GM12878 (cell line): Measurements from ENCODE around the gene SNCB. TPM values are rescaled to one million over a fixed set of nuclear protein-coding genes. Genes with fewer than 3 reads are reported as not detected.

ENCODE experiments used
- ATAC-seq: fragments of 200-7000 bp; cut with Tn5 transposase; 3 replicates; pipeline ENCODE4 v1.9.1; 2020; ENCODE audit warnings: mild to moderate bottlenecking, moderate library complexity
- BruUV-seq: library from RNA; stranded (reverse); fragments of 400-500 nt; replicated peaks from 2 replicates; lab custom pipeline; 2021; lab: Mats Ljungman, UMichigan
- CTCF ChIA-PET: fragments of 300-600 bp; sonication (Branson Sonifier 250); formaldehyde crosslinking; extraction: SDS; loops from one replicate; lab custom pipeline; 2021; ENCODE audit warnings: inconsistent platforms; lab: Yijun Ruan, JAX
- POLR2A ChIA-PET: fragments of 350-600 bp; formaldehyde crosslinking; extraction: SDS; loops from one replicate; lab custom pipeline; 2021; ENCODE audit warnings: inconsistent platforms; lab: Charles Lee
- RAD21 ChIA-PET: fragments of 300-600 bp; sonication (Branson Sonifier 250); formaldehyde crosslinking; loops from one replicate; lab custom pipeline; 2023; ENCODE audit warnings: antibody characterized with exemption; ENCODE audit not compliant: unreplicated experiment; lab: Charles Lee
- SMC1A ChIA-PET: fragments of 300-600 bp; sonication (Branson Sonifier 250); formaldehyde crosslinking; loops from one replicate; lab custom pipeline; 2023; ENCODE audit not compliant: unreplicated experiment, uncharacterized antibody; lab: Charles Lee
- DNase-seq: peaks from one replicate; pipeline ENCODE4 v3.0.0-alpha.2; 2011; ENCODE audit warnings: low read depth, low spot score
- FAIRE-seq: peaks from 3 replicates; lab custom pipeline; 2011; peaks lifted over from hg19 to GRCh38; lab: Jason Lieb, UNC
- H2AFZ ChIP-seq: 2 replicates; pipeline ENCODE4 v1.6.0; 2011; ENCODE audit warnings: low read depth, low read length, control low read depth; ENCODE audit not compliant: control insufficient read depth
- H3K27ac ChIP-seq: 2 replicates; pipeline ENCODE4 v1.5.1; 2011; ENCODE audit warnings: control low read depth; ENCODE audit not compliant: control insufficient read depth, insufficient read depth
- H3K27me3 ChIP-seq, 2 experiments: replicated peaks in 1 of 2; 2 replicates each; pipeline versions ENCODE4 v1.6.0 to v1.6.1; 2011; ENCODE audit warnings: low read length in 1 of 2; ENCODE audit not compliant: control insufficient read depth in 2 of 2, insufficient read depth in 2 of 2
- H3K36me3 ChIP-seq, 2 experiments: 2 replicates each; pipeline ENCODE4 v1.5.1; 2011; ENCODE audit warnings: low read length in 1 of 2; ENCODE audit not compliant: control insufficient read depth in 2 of 2, insufficient read depth in 2 of 2
- H3K4me1 ChIP-seq: 2 replicates; pipeline ENCODE4 v1.6.1; 2011; ENCODE audit warnings: mild to moderate bottlenecking, low read length, moderate library complexity, mixed read lengths; ENCODE audit not compliant: control insufficient read depth, insufficient read depth
- H3K4me2 ChIP-seq: 2 replicates; pipeline ENCODE4 v1.6.0; 2011; ENCODE audit warnings: control low read depth; ENCODE audit not compliant: control insufficient read depth, insufficient read depth
- H3K4me3 ChIP-seq: fragments of 200-600 bp; sonication (generic); 2 replicates; pipeline ENCODE4 v1.5.1; 2016
- H3K79me2 ChIP-seq: 2 replicates; pipeline ENCODE4 v1.6.0; 2011; ENCODE audit warnings: low read length; ENCODE audit not compliant: control insufficient read depth, insufficient read depth
- H3K9ac ChIP-seq: 2 replicates; pipeline ENCODE4 v1.8.0; 2011; ENCODE audit warnings: low read length, control low read depth, mixed read lengths; ENCODE audit not compliant: control insufficient read depth, insufficient read depth
- H3K9me3 ChIP-seq: replicated peaks from 3 replicates; pipeline ENCODE4 v1.5.1; 2011; ENCODE audit warnings: mild to moderate bottlenecking, low read length; ENCODE audit not compliant: control insufficient read depth, insufficient read depth
- H4K20me1 ChIP-seq: 2 replicates; pipeline ENCODE4 v1.6.0; 2011; ENCODE audit not compliant: control insufficient read depth, insufficient read depth
- ATF7 ChIP-seq: fragments of 450-650 bp; IDR thresholded peaks from 2 replicates; pipeline ENCODE4 v1.6.1; 2016; ENCODE audit warnings: low read depth, mild to moderate bottlenecking
- BCLAF1 ChIP-seq: fragments of 450-650 bp; IDR thresholded peaks from 2 replicates; pipeline ENCODE4 v1.6.1; 2017; ENCODE audit warnings: antibody characterized with exemption, mild to moderate bottlenecking, moderate library complexity
- BMI1 ChIP-seq: fragments of 450-650 bp; IDR thresholded peaks from 2 replicates; pipeline ENCODE4 v1.6.1; 2016; ENCODE audit warnings: mild to moderate bottlenecking, moderate library complexity, borderline replicate concordance
- CBFB ChIP-seq: IDR thresholded peaks from 2 replicates; pipeline ENCODE4 v1.6.1; 2016; ENCODE audit warnings: antibody characterized with exemption, low read depth
- CEBPB ChIP-seq, 2 experiments: fragments of 150-350 bp in 1 of 2; IDR thresholded peaks; 2 replicates each; pipeline ENCODE4 v1.6.1; 2012 to 2014; ENCODE audit warnings: low read depth in 2 of 2, low read length in 2 of 2, borderline replicate concordance in 1 of 2, inconsistent platforms in 1 of 2
- FOXM1 ChIP-seq: IDR thresholded peaks from 2 replicates; pipeline ENCODE4 v1.6.1; 2012; ENCODE audit warnings: low read depth, mild to moderate bottlenecking, inconsistent platforms, low read length, moderate library complexity
- GATAD2B ChIP-seq: fragments of 450-650 bp; conservative IDR thresholded peaks from 2 replicates; pipeline ENCODE4 v1.6.1; 2017; ENCODE audit warnings: low read depth, mild to moderate bottlenecking, moderate library complexity
- KDM1A ChIP-seq: fragments of 200-600 bp; sonication (generic); IDR thresholded peaks from 2 replicates; pipeline ENCODE4 v1.6.1; 2016; ENCODE audit warnings: borderline replicate concordance
- NFYA ChIP-seq: IDR thresholded peaks from 2 replicates; pipeline ENCODE4 v1.6.1; 2011; ENCODE audit warnings: low read depth, mild to moderate bottlenecking, low read length, improper control_type of control experiment, borderline replicate concordance
- POLR2AphosphoS5 ChIP-seq: IDR thresholded peaks from 2 replicates; pipeline ENCODE4 v1.6.1; 2011; ENCODE audit warnings: mild to moderate bottlenecking, low read length, inconsistent platforms
- RAD21 ChIP-seq: IDR thresholded peaks from 2 replicates; pipeline ENCODE4 v1.6.1; 2011; ENCODE audit warnings: mild to moderate bottlenecking, low read depth, low read length, moderate library complexity; ENCODE audit not compliant: insufficient read depth
- SIN3A ChIP-seq: IDR thresholded peaks from 2 replicates; pipeline ENCODE4 v1.6.1; 2012; ENCODE audit warnings: low read depth, low read length, improper control_type of control experiment
- STAT3 ChIP-seq: IDR thresholded peaks from 2 replicates; pipeline ENCODE4 v1.6.1; 2011; ENCODE audit warnings: low read depth, low read length, improper control_type of control experiment
- TARDBP ChIP-seq: IDR thresholded peaks from 2 replicates; pipeline ENCODE4 v1.6.1; 2016; ENCODE audit warnings: borderline replicate concordance
- ZBTB33 ChIP-seq: fragments of 450-650 bp; IDR thresholded peaks from 2 replicates; pipeline ENCODE4 v1.6.1; 2017; ENCODE audit warnings: mild to moderate bottlenecking
- WGBS: methylation state at CpG from one replicate; pipeline ENCODE4 v1.1.6; 2016; ENCODE audit warnings: low lambda C conversion rate; ENCODE audit not compliant: insufficient replicate concordance, insufficient coverage; ENCODE audit errors: missing lambda C conversion rate; 5-methylcytosine and 5-hydroxymethylcytosine counted together
- in situ Hi-C: fragments of 300-500 bp; cut with MboI; formaldehyde crosslinking; loops from 9 replicates; pipeline ENCODE4 v1.14.3; 2018; ENCODE audit warnings: mixed read lengths
- intact Hi-C: fragments of 100-400 bp; cut with micrococcal nuclease; formaldehyde crosslinking; loops from one replicate; pipeline ENCODE4 v1.14.2; 2022; ENCODE audit not compliant: unreplicated experiment
- polyA plus RNA-seq, 11 experiments: library from polyadenylated mRNA; depleted of rRNA in 4 of 11; unstranded in 6 of 11; stranded (reverse) in 5 of 11; fragments of >200 nt; fragmentation: Nextera tagmentation in 4 of 11; fragmentation: Illumina TruSeq in 1 of 11; extraction: Ambion mirVana in 4 of 11; extraction: Trizol in 1 of 11; gene quantifications; 1 replicate in 1 of 11; 2 replicates in 10 of 11; pipeline versions ENCODE4 v1.2.1 to v1.2.3, GENCODE V29; 2011 to 2016; ENCODE audit warnings: inconsistent platforms in 2 of 11, missing spikeins in 2 of 11, low read depth in 1 of 11
- total RNA-seq, 4 experiments: library from RNA; depleted of rRNA in 3 of 4; stranded (reverse); fragments of >200 nt in 3 of 4; fragmentation: Illumina TruSeq in 1 of 4; extraction: Trizol in 1 of 4; gene quantifications; 2 replicates each; pipeline versions ENCODE4 v1.2.1 to v1.2.3, GENCODE V29; 2013 to 2021
- TF ChIP-seq, protein P1 (sequence below): IDR thresholded peaks from 2 replicates; pipeline ENCODE4 v1.6.1; 2012; ENCODE audit warnings: low read depth, low read length, improper control_type of control experiment

Gene SNCB
- total and polyA plus RNA-seq, 10 of the 15 experiments (the other 5 are each of a cell fraction or from before 2014, with no cell fraction given), result 0.75 TPM; not detected in 9

DNA sequence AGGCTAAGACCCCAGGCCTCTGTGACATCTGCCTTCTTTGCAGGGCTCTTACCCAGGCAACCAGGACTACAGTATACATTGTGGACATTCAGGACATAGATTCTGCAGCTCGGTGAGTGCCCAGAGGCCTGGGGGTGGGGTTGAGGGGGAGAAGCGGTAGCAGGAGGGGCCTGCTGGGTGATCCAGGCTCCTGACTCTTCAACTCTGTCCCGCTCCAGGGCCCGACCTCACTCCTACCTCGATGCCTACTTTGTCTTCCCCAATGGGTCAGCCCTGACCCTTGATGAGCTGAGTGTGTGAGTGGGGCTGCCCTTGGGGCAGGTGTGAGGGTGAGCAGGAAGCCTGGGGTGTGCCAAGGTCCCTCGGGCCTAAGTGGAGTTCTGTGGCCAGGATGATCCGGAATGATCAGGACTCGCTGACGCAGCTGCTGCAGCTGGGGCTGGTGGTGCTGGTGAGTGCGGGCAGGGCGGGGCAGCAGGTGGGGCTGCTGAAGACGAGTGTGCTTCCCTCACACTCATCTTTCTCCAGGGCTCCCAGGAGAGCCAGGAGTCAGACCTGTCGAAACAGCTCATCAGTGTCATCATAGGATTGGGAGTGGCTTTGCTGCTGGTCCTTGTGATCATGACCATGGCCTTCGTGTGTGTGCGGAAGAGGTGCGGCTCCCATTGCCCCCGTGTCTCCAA lies 40.2 kb downstream of the SNCB start:
- no peaks in the 10 kb centered on the region for H3K79me2 ChIP-seq
- intact Hi-C loops (no loop called here), in situ Hi-C loops (loop anchor here (25.0 kb wide), 1 partner anchor 853 kb away; no protein-coding TSS in a partner anchor)
- peaks cover 2% of the 10 kb centered on the region; the same call in 2 of the 3 replicates for H3K9me3 ChIP-seq
- no peaks in the 10 kb centered on the region for H3K27me3 ChIP-seq
- ChIA-PET RAD21 (no interaction called here), POLR2A (interaction anchor here (0.6 kb wide), 1 partner anchor 643 kb away, joined by 3 read pairs; no protein-coding TSS in a partner anchor), CTCF (no interaction called here), SMC1A (interaction anchor here (0.6 to 1.5 kb wide), 2 partner anchors 12 to 404 kb away, joined by 3 read pairs; no protein-coding TSS in a partner anchor)
- no peaks in the 10 kb centered on the region for H3K4me1 ChIP-seq
- H3K36me3 ChIP-seq, result no peaks in the 10 kb centered on the region
- no peak overlapping the region for H3K27ac ChIP-seq
- FAIRE-seq (no peak), ATAC-seq (no peak), DNase-seq (no peak)
- no peak overlapping the region for H3K4me2 ChIP-seq
- BruUV-seq, result no TSS peak
- H4K20me1 ChIP-seq, result no peaks in the 10 kb centered on the region
- WGBS, result 66% methylated on average over 16 of the region's 17 CpGs
- no peak overlapping the region for H3K4me3 ChIP-seq
- H3K9ac ChIP-seq, result no peak overlapping the region
- H2AFZ ChIP-seq, result no peak overlapping the region
- no peak for TF ChIP-seq ZBTB33
- TF ChIP-seq CBFB, result no peak
- no peak for TF ChIP-seq TARDBP
- no peak for TF ChIP-seq RAD21
- no peak for TF ChIP-seq GATAD2B
- TF ChIP-seq POLR2AphosphoS5, result no peak
- no peak for TF ChIP-seq BMI1
- no peak for TF ChIP-seq ATF7
- TF ChIP-seq BCLAF1, result no peak
- no peak for TF ChIP-seq SIN3A
- no peak for TF ChIP-seq FOXM1
- no peak for TF ChIP-seq NFYA
- no peak for TF ChIP-seq CEBPB (IDR thresholded peaks at IDR 0.05; ENCODE audit: borderline replicate concordance in 1 of 2, low read depth in 2 of 2, low read length in 2 of 2)
- TF ChIP-seq, protein P1, sequence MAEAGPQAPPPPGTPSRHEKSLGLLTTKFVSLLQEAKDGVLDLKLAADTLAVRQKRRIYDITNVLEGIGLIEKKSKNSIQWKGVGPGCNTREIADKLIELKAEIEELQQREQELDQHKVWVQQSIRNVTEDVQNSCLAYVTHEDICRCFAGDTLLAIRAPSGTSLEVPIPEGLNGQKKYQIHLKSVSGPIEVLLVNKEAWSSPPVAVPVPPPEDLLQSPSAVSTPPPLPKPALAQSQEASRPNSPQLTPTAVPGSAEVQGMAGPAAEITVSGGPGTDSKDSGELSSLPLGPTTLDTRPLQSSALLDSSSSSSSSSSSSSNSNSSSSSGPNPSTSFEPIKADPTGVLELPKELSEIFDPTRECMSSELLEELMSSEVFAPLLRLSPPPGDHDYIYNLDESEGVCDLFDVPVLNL, result no peak
- no peak for TF ChIP-seq STAT3
- TF ChIP-seq KDM1A, result no peak
